Coronary artery (tissue), 2 donors: ENCODE measurements around the gene DPYD.

Experiments used
- DNase-seq: peaks from one replicate; pipeline ENCODE4 v3.0.0-alpha.2; 2017; ENCODE audit warnings: low spot score
- H3K27ac ChIP-seq, 2 donors: fragments of 200-600 bp; sonication (generic); one replicate each; pipeline ENCODE4 v1.5.1; 2016 to 2019
- H3K4me3 ChIP-seq: fragments of 200-600 bp; sonication (generic); 2 replicates; pipeline ENCODE4 v1.5.1; 2016; ENCODE audit warnings: mild to moderate bottlenecking, moderate library complexity
- CTCF ChIP-seq: fragments of 200-600 bp; sonication (generic); IDR thresholded peaks from one replicate; pipeline ENCODE4 v1.5.1; 2019; ENCODE audit warnings: antibody characterized with exemption

Gene DPYD

GRCh38 chr1:97427371-97427770 is 493.5 kb downstream of the DPYD start:
- no peak for DNase-seq
- Histone ChIP-seq H3K4me3 (no peak overlapping the region), H3K27ac (no peak overlapping the region)
- no peak for TF ChIP-seq CTCF

- Histone ChIP-seq H3K27ac (no peak overlapping the region), H3K4me3 (no peak overlapping the region)
- DNase-seq: no peak
- TF ChIP-seq CTCF: no peak
Measured at GRCh38 chr1:97424209-97424608, 496.6 kb downstream of the DPYD start.

GRCh38 chr1:97423403-97423802 is 497.4 kb downstream of the DPYD start:
- no peak overlapping the region for H3K27ac ChIP-seq
- no peak for DNase-seq
- TF ChIP-seq CTCF: no peak
- no peak overlapping the region for H3K4me3 ChIP-seq

GRCh38 chr1:97417661-97418060 is 503.2 kb downstream of the DPYD start:
- Histone ChIP-seq H3K27ac (no peak overlapping the region), H3K4me3 (no peak overlapping the region)
- no peak for DNase-seq
- TF ChIP-seq CTCF: no peak

GRCh38 chr1:97414682-97415312 is 506.0 kb downstream of the DPYD start:
- no peak for TF ChIP-seq CTCF
- H3K27ac ChIP-seq: no peak overlapping the region
- H3K4me3 ChIP-seq: no peak overlapping the region
- DNase-seq: no peak

GRCh38 chr1:97412737-97413136 is 508.1 kb downstream of the DPYD start:
- Histone ChIP-seq H3K4me3 (no peak overlapping the region), H3K27ac (no peak overlapping the region)
- TF ChIP-seq CTCF: no peak
- DNase-seq: no peak

GRCh38 chr1:97412166-97412565 is 508.7 kb downstream of the DPYD start:
- DNase-seq: no peak
- Histone ChIP-seq H3K4me3 (no peak overlapping the region), H3K27ac (no peak overlapping the region)
- TF ChIP-seq CTCF: no peak
